Measurements from ENCODE around the gene PP2D1.
"Not testable (repeated sequence)": the region's sequence is repeated elsewhere in the genome, so short reads cannot be mapped to it uniquely, and the experiment has no call there.

DNA sequence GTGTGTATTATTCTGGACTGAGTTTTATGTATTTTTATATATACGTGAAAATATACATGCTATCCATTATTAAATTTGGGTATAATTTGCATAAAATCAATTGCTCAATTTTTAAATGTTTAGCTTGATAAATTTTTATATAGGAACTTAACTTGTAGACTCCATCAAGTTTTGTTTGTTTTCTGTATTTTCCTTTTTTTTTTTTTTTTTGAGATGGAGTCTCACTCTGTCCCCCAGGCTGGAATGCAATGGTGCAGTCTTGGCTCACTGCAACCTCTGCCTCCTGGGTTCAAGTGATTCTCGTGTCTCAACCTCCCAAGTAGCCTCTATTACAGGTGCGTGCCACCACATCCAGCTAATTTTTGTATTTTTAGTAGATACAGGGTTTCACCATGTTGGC is 4.0 kb upstream of the PP2D1 start:
- TF ChIP-seq, protein P1, sequence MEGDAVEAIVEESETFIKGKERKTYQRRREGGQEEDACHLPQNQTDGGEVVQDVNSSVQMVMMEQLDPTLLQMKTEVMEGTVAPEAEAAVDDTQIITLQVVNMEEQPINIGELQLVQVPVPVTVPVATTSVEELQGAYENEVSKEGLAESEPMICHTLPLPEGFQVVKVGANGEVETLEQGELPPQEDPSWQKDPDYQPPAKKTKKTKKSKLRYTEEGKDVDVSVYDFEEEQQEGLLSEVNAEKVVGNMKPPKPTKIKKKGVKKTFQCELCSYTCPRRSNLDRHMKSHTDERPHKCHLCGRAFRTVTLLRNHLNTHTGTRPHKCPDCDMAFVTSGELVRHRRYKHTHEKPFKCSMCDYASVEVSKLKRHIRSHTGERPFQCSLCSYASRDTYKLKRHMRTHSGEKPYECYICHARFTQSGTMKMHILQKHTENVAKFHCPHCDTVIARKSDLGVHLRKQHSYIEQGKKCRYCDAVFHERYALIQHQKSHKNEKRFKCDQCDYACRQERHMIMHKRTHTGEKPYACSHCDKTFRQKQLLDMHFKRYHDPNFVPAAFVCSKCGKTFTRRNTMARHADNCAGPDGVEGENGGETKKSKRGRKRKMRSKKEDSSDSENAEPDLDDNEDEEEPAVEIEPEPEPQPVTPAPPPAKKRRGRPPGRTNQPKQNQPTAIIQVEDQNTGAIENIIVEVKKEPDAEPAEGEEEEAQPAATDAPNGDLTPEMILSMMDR (IDR thresholded peaks at IDR 0.05): not testable (repeated sequence)
- not testable (repeated sequence) for TF ChIP-seq POLR2A (IDR thresholded peaks at IDR 0.05)

Measured in thyroid gland (tissue), 4 donors.